HG02852 (cell line): Measurements from ENCODE around the gene CLDN10.

ENCODE experiments used
- ATAC-seq: cut with Tn5 transposase; IDR thresholded peaks from one replicate; pipeline ENCODE4 v1.9.1; 2021; ENCODE audit warnings: mild to moderate bottlenecking, moderate library complexity; ENCODE audit not compliant: unreplicated experiment

CLDN10 gene

DNA sequence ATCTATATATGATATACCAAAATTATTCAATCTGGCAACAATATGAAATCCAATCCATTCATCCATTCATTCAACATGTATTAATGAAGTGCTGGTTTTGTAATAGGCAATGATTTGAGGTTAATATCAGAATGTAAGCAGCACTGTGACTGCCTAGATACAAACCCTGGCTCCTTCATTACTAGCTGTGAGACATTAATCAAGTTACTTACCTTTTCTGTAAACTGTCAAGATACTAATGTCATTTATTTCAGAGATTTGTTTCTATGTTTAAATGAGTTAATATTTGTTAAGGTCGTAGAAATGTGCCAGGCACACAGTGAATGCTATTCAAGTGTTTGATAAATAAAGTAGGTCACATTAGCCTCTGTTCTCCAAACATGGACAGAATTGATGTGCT, 40.9 kb downstream of the CLDN10 start:
- ATAC-seq, result no peak

DNA sequence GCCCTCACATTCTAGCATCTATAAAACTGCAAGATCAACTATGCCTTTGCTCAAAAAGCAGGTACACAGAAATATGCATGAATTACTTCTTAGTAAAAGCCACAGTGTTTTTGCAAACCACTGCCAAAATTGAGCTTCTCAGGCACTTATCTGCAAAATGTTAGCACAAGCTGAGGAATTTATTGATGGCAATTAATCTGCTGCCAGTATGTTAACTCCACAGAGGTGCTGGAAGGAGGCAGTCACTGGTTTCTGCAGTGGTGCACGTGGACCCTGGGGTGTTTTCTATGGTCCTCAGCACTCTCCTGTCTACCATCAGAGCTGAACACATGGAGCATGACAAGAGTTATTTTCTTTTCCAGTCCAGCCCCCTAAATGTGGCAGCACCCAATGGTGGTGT, 44.2 kb downstream of the CLDN10 start:
- ATAC-seq, result no peak

DNA sequence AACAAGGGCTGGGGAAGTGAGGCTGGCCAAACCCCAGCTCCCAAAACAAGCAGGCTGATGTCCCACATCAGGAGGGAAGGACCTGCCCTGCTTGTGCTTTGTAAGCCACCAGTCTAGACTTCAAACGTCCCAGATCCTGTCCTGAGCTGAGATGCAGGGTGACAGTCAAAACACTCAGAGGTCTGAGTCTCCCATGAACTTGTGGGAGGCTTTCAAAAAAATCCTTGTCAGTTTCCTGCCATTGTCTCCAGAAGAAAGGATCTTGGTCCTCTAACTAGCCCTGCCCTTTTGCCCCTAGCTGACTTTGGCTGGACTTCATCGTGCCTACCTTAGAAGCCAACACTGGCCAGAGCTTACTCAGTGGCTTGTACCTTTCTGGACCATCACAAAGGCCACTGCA, 48.7 kb downstream of the CLDN10 start:
- ATAC-seq, result no peak

GRCh38 chr13:95601906-95602305, 49.4 kb downstream of the CLDN10 start:
- no peak for ATAC-seq

DNA sequence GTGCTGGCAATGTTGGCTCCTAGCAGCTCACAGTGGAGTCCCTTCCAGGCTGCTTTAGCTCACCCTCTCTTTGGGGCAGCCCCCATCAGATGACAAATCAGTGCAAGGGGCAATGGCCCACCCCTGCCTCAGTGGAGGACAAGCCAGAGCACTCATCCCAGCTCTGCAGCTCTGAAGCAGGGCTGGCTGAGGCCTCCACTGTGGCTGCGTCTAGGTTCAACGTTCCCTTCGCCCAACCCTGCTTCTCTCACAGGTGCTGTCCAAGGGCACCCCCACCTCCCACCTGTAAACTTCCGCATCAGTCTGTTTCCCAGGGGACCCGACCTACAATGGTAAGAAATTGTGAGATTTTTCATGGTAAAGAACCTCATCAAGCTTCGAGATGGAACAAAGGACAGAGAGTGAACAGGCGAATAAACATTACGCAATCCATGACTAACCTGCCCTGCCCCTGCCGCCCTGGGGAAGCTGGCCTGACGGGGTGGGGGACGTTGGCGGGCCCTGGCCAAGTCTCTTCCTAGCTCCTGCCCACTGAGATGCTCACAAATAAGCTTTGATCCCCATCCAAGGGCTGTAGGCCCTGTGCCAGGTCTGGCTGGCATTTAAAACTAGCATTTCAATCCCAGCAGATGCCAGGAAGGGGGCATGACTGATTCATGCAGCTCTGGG, 51.5 kb downstream of the CLDN10 start:
- no peak for ATAC-seq

DNA sequence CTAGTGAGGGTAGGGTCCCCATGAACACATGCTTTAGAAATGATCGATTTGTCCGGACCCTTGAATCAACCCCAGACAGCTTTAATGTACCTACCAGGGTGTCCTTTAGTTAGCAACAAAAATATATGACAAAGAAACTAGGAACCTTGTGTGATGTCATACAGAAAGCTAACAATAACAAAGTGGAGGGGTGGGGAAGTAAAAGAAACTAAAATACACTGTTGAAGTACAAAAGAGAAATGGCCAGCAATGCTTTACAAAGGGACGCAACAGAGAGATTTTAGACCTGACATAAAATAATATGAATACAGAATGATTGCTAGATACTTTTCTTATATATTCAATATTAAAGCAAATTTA, 52.0 kb downstream of the CLDN10 start:
- ATAC-seq, result no peak

DNA sequence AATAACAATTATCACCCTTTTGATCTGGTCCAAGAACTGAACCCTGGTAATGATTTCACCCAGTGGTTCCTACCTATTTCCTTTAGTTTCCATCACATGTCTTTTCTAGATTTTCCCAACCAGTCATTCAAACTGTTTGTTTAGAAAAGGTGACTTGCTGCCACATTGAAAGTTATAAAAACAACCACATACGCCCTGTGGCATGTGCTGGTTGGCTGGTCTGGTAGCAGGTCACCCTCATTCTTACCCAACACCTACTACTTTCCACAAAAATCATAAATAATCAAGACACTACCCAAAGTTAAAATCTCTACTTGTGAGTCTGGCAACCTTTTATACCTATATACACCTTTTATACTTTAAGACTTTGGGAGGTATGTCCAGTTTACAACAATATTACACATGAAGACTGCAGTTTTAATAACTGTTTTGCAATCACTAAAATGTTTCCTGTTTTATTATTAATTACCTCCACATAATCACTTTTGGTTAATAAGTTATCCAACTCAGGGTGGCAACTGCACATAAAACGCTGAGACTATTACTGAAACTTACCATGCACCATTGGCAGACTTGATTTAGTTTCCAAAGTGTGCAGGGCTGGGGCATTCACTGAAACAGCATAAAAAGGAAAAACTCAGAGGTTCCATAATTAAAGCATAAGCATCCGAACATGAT, 53.1 kb downstream of the CLDN10 start:
- no peak for ATAC-seq

DNA sequence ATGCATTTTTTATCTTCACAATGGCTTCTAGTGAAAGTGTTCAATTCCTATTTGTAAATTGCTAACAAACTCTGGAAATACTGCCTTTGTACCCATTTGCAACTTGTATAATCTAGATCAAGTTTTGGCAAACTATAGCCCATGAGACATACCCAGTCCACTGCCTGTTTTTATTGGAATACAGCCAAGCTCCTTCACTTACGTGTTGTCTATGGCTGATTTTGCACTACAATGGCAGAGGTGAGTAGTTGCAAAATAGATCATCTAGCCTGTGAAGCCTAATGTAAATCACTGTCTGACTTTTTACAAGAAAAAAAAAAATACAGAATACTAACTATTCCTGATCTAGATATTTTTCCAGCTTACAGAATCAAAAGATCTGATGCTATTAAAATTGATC, 54.8 kb downstream of the CLDN10 start:
- no peak for ATAC-seq

DNA sequence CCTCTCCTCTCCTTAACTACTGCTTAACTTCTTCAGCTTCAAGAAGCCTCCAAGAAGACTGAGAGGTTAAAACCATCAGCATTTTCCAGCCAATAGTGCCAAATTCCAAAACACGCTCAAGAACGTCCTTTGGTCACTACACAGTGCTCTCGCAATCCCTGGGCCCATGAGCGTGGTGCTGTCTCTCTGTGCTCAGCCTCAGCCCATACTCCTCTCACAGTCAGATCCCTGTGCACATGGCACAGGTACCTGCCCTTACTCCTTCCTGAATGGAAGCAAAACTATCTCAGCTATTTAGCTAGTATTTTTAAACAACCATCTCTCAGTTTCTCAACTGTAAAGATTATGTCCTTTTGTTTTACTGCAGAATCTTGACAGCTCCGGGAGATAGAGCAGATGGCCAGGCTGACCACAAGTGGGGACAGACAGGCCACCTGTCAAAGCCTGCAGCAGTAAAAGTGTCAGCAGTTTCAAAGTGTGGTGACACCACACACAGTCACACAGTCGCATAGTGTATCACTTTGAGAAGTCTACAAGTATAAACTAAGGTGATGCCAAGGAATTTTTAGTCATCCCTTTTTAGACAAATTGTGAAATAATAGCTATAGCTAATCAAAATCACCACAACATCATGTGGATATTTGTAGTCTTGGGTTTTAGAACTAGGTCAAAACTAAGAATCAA, 56.3 kb downstream of the CLDN10 start:
- peak; percentile 64 for ATAC-seq

- no peak for ATAC-seq
Measured at GRCh38 chr13:95614641-95615245, 62.2 kb downstream of the CLDN10 start.

DNA sequence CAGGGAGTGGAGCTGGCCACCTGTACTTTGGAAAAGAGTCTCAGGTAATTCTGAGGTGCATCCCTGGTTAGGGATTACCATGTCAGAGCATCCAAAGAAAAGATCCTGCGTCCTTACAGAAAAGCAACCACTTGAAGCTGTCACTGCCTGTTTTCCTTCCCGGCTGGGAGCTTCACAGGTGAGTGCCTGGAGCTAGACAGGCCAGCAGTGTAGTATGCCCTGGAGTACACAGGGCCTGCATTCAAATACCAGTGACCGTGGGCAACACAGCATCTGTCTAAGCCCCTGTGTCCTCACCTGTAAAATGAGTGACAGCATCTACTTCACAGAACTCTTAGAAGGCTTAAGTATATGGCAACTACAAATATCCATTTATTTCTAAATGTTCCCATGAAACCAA, 63.0 kb downstream of the CLDN10 start:
- no peak for ATAC-seq

DNA sequence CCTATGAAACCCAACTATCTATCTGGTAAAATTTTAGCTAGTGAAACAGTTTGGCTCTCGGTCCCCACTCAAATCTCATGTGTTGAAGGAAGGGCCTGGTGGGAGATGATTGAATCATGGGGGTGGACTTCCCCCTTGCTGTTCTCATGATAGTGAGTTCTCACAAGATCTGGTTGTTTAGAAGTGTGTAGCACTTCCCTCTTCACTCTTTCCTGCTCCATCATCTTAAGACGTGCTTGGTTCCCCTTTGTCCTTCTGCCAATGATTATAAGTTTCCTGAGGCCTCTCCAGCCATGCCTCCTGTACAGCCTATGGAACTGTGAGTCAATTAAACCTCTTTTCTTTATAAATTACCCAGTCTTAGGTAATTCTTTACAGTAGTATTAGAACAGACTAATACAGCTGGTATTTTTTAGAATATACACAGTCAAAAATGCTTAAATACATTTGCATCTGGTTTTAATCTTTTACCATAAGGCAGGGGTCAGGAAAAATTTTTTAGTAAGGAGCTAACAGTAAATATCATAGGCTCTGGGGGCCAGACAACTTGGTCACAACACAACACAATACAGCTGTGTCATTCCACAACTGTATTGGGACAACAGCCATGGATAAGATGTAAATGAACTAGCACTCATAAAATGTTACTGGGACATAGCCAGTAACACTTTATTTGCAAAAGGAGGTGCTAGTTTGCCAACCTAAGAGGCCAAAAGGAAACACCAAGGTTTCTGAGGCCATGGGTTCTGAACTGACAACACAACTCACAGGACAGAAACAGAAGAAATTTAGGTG, 67.7 kb downstream of the CLDN10 start:
- ATAC-seq, result no peak

GRCh38 chr13:95620825-95621498, 68.4 kb downstream of the CLDN10 start:
- no peak for ATAC-seq

DNA sequence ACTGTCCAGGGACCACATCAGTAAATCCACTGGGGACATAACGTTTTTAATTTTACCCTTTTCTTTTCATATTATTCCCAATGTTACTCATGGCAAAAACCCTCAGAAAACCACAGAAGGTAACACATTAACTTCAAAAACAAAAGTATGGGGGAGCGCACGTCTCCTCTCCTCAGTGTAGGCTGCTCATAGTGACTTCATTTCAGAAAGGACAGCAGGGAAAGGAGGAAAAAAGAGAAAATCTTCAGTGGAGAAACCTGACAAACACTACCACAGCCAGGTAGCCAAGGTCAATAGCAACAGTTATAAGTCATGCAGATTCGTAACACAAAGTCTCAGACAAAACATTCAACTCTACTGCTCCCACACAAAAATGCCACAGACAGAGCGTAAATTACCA, 70.6 kb downstream of the CLDN10 start:
- ATAC-seq, result no peak

DNA sequence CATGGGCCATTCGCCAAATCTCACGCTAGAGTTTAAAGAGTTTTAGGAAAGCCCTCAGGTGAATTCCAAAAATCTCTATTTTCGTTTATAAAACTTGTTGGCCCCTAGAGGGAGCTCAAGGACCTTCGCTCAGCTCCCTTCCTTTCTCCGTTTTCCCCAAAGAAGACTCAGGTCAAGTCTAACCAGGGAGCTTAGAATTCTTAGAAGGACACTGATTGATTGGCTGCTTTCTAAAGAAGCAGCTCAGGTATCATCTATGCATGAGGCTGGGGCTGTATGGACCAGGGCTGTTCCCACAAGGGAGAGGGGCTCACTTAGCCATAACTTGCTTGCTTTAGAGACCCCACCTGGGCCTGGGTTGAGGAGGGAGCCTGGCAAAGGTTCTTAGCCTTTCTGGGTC, 71.5 kb downstream of the CLDN10 start:
- peak; percentile 52 for ATAC-seq

- no peak for ATAC-seq
Measured at GRCh38 chr13:95626768-95627167, 74.2 kb downstream of the CLDN10 start.

DNA sequence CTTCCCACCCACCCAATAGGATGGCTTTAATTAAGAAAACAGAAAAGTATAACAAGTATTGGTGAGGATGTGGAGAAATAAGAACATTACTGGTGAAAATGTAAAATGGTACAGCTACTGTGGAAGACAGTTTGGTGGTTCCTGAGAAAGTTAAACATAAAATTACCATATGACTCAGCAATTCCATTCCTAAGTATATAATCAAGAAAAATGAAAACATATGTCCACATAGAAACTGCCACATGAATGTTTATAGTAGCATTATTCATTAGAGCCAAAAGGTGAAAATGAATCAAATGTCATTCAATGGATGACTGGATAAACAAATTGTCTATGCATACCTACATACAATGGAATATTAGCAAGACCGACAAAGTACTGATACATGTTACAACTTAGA, 75.1 kb downstream of the CLDN10 start:
- ATAC-seq, result no peak

DNA sequence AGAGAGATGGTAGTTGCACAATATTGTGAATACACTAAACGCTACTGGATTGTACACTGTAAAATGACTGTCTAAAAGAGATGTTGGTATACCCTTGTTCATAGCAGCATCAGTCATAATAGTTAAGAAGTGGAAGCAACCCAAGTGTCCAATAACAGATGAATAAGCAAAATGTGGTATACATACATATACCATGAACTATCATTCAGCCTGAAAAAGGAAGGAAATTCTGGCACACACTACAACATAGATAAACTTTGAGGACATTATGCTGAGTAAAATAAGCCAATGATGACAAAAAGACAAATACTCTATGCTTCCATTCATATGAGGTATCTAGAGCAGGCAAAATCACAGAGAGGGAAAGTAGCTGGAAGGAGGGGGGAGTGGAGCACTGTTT, 76.0 kb downstream of the CLDN10 start:
- no peak for ATAC-seq

DNA sequence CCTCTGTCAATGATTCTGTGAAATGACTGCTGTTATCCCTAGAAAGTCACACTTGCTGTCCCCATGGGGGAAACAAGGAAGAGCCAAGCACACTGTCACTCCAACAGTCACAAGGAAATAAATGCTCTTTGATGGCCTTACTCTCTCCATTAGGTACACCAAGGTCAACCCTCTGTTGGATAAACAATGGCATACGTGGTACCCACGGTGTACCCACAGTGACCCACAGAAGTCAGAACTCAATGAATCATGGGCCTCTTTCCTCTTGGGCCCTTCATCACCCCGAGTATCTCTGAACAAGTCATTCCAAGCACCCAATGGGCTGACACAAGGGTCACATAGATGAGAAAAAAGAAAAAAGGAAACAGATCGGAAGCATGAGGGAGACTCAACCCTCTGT, 76.6 kb downstream of the CLDN10 start:
- ATAC-seq, result no peak
